Measurements from ENCODE around the gene CSGALNACT2.

Gene CSGALNACT2

GRCh38 chr10:43113201-43114087 lies 24.8 kb upstream of the CSGALNACT2 start:
- DNase-seq = no peak

- no peak for DNase-seq
These were observed 24.0 kb upstream of the CSGALNACT2 start for GRCh38 chr10:43114088-43114742.

GRCh38 chr10:43114743-43115611 lies 23.3 kb upstream of the CSGALNACT2 start:
- DNase-seq = no peak

- DNase-seq = no peak
These were observed 22.2 kb upstream of the CSGALNACT2 start for GRCh38 chr10:43115881-43116595.

- no peak for DNase-seq
These were observed 21.6 kb upstream of the CSGALNACT2 start for GRCh38 chr10:43116596-43116995.

- no peak for DNase-seq
These were observed 21.0 kb upstream of the CSGALNACT2 start for GRCh38 chr10:43117031-43117776.

GRCh38 chr10:43117777-43118583 lies 20.3 kb upstream of the CSGALNACT2 start:
- DNase-seq = no peak

GRCh38 chr10:43118631-43119415 lies 19.4 kb upstream of the CSGALNACT2 start:
- DNase-seq = no peak

- no peak for DNase-seq
These were observed 18.7 kb upstream of the CSGALNACT2 start for GRCh38 chr10:43119416-43120115.

- DNase-seq = no peak
These were observed 17.9 kb upstream of the CSGALNACT2 start for GRCh38 chr10:43120116-43120928.

GRCh38 chr10:43120929-43121314 lies 17.3 kb upstream of the CSGALNACT2 start:
- peak; percentile 34 for DNase-seq

GRCh38 chr10:43121444-43121843 lies 16.8 kb upstream of the CSGALNACT2 start:
- DNase-seq = no peak

- no peak for DNase-seq
These were observed 16.1 kb upstream of the CSGALNACT2 start for GRCh38 chr10:43122096-43122495.

GRCh38 chr10:43122826-43123225 lies 15.4 kb upstream of the CSGALNACT2 start:
- no peak for DNase-seq

- DNase-seq = no peak
These were observed 14.7 kb upstream of the CSGALNACT2 start for GRCh38 chr10:43123361-43124093.

- no peak for DNase-seq
These were observed 14.1 kb upstream of the CSGALNACT2 start for GRCh38 chr10:43124094-43124521.

GRCh38 chr10:43124574-43125273 lies 13.5 kb upstream of the CSGALNACT2 start:
- no peak for DNase-seq
